HTERT RPE-1 (cell line): ENCODE results near the gene KRT75.
"Not testable (repeated sequence)": the region's sequence is repeated elsewhere in the genome, so short reads cannot be mapped to it uniquely, and the experiment has no call there.

Experiments used
- in situ Hi-C: fragments of 300-500 bp; cut with MboI; formaldehyde crosslinking; loops from 4 replicates; pipeline ENCODE4 v1.14.3; 2020; ENCODE audit warnings: low sequenced_read_pairs

Gene KRT75

DNA sequence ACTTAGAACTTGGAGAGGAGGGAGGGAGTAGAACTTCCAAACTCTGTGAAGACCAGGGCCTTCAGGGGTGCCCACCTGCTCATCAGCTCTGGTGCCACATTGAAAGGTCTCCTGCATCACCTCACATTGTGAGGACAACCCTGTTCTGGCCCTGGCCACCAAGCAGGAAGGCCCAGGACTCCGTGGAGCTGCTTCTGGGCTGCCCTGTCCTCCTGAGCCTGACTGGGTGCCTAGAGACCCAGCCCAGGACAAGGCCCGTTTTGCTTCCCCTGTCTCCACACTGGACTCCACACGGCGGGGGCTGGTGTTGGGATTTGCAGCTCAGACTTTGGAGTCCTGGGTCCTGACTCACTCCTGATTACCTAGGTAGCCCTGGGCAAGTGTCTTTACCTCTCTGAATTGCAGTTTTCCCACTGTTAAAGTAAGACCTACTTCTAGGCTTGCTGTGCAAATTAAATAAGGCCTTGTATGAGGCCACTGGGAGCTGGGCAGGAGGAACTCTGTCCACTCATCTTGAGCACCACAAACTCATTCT lies 15.5 kb downstream of the KRT75 start:
- in situ Hi-C loops, result no loop called here

DNA sequence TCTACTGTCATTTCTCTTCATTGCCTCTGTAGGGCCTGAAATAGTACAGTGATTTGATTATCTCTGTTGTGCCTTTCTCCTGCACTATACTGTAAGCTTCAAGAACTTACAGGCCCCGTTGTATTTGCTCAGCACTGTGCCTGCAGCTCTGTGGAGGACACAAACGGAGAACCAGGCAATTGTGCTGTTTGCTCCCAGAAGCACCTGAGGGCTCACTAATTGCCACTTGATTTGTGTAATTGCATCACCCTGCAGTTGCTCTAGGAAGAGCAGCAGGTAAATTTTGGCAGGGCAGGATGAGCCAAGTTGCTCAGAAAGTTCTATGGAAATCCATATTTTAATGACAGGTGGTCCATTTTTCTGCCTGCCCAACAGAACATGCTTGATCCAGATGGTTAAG lies 16.4 kb downstream of the KRT75 start:
- in situ Hi-C loops, result no loop called here

DNA sequence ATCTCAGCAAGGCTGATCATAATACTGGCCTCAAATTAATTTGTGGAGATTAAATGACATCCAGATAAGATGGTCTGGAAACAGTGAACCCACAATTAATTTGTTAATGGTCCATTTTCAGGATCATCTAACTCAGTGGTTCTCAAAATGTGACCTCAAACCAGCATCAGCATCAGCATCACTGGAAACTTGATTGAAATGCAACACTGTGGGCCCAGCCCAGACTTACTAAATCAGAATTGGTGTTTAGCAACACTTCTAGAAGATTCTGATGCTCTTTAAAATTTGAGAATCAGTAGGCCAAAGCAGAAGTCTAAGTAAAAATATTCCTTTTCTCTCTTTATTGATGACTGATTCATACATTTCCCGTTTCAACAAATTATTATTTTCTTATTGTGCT lies 17.4 kb downstream of the KRT75 start:
- in situ Hi-C loops, result no loop called here

DNA sequence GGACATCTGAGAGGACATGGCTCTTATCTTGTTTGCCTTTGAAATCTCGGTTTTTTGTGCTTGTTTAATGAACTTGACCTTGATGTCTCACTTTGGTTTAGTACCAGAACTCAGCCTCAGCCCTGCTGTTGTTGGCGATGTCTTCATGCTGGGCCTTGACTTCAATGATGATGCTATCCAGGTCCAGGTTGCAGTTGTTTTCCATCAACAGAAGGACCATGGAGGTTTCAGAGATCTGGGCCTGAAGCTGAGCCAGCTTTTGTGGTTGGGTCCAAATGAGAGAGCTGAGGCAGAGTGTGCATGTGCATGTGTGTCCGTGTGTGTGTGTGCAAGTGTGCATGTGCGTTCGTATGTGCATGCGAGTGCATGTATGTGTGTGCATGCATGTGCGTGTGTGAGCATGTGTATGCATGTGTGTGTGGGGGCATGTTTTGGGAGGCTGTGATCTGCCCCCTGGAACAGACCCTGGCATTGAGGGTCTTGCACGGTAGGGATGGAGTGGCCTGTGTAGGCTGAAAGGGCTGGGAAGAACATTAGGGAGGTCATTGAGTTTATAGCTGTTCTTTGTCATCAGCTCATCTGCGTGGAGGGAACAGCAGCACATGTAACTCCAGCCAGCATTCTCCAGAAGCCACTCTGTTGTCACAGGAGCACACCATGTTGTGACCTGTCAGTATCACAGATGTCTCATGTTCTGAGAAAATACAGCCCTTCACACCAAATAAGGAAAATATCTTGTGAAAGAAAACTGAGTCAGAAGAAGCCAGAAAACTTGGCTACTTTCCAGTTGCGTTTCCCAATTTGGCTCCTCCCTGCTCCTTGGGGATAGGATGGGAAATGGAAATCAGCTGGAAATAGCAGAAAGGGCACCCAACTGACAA lies 18.1 kb downstream of the KRT75 start:
- in situ Hi-C loops, result no loop called here

DNA sequence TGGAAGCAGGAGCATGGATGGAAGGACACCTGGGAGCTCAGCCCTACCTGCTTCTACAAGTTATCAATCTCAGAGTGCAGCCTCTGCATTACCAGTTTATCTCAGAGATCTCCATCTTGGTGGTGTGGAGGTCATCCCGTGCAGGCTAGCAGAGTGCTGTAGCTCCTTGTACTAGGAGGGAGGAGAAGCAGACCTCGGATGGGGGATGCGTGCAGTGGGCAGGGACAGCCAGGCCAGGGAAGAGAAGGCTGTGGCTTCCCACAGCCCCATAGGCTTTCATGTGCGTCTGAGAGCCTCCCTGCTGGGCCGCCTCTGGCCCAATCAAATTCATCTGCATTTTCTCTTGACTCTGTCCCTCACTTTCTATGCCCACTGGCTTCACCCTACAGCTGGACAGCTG lies 19.2 kb downstream of the KRT75 start:
- in situ Hi-C loops, result no loop called here

DNA sequence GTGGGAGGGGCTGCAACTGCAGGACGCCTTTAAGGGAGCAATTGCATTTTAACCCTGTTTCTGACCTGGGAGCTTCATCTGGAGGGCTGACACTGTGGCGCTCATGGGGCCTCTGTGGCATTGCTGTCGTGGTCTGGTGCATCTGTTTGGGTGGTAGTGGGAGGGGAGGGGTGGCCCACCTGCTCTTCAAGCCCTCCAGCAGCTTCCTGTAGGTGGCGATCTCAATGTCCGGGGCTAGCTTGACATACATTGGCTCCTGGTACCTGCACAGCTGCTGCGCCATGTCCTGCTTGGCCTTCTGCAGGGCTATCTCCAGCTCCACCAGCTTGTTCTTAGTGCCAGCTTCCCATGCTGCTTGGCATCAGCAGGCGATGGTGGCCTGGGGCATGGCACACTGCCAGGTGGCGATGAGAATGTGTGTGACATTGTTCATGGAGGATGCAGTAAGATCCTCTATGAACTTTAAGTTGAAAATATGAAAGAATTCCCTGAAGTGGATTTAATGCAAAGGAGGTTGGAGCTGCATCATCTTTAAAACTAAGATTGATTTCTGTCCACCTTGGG lies 20.3 kb downstream of the KRT75 start:
- in situ Hi-C loops, result no loop called here

DNA sequence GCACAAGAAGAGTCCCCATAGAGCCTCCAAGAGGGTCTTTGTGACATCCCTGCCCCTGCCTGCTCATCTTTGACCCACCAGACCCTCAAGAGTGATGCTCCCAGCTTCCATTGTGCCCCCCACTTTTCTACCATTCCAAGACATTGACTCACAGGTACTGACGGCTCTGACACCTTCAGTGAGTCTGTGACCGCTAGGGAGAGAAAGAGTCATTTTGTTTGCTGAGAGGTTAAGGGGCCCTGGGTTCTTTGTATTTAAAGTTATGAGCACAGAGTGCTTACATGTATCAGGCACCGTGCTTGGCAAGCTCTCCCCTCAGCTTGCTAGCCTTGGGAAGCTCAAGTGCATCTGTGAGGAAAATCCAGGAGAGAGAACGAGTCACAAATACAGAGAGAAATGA lies 21.0 kb downstream of the KRT75 start:
- in situ Hi-C loops, result no loop called here

DNA sequence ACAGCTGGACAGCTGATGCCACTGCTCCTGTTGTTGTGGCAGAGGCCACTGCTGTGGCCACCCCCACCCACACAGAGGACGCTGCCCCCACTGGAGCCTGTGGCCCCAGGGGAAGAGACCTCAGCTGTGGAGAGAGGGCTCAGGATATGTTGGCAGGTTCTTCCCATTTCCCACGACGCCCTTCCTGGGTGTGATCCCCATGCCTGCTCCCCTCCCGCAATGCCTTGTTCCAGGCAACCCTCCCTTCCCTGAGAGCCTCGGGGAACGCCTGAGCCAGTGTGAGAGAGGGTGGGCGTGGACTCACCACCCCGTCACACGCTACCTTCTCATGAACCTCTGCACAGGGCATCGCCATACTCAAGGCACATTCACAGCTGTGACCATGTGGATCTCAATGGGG lies 22.4 kb downstream of the KRT75 start:
- in situ Hi-C loops, result no loop called here

DNA sequence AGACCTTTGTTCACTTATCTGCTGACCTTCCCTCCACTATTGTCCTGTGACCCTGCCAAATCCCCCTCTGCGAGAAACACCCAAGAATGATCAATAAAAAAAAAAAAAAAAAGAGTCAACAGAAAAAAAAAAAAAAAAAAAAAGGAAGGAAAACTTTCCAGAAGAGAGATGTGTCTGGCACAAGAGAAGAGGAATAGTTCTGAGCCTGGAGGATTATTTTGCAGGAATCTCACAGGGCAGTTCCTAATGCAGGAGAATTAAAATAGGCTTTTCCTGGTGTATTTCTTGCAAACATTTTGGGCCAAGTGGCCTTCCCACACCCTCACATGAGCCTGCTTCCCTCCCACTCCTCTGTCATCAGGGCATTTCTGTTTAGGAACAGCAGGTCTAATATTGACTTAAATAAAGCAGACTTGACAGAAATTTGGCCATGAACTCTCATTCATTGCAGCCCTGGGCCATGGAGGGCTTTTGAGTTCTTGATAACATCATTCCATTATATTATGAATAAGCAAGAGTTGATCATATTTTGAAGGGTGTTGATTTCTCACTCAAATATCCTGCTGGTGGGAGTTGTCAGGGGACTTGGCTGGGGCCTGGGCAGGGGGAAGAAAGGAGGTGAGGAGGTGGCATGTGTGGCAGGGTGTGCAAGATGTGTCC lies 23.5 kb downstream of the KRT75 start:
- in situ Hi-C loops, result not testable (repeated sequence)

DNA sequence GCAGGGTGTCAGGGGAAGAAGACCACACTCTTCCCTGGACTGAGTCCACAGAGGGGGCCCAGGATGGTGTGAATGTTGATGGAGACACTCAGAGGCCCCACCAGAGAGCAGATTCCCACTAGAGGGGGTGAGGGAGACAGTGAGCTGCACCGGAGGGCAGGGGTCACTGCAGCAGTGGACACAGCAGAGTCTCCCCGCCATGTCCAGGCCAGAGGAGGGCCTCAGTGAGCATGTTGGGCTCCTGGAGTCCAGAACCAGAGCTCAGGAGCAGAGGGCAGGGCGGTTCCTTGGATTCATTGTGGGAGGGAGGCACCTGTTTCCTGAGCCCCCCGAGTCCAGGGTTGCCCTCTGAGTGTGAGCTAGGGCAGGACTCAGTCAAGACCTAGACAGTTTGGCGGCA lies 26.3 kb downstream of the KRT75 start:
- in situ Hi-C loops, result no loop called here

DNA sequence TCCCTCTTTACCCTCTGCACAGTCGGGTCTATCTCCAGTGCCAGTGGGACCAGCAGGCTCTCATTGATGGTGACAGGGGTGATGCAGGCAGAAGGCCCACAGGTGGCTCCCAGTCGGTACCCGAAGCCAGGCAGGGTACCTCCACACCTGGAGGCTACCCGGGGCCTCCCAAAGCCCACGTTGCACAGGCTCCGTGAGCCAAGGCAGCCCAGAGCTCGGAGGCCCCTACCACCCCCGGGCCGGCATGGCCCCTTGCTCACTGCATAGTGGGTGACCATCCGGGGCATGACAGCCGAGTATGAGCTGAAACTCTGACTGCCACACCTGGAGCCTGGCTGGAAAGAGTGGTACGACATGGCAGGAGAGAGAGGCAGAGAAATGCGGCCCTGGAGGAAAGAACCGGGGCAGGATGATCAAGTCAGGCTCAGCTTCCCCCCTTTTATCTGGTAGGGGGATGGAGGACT lies 28.2 kb downstream of the KRT75 start, which contains the start of gene KRT82:
KRT82 (minus strand) TSS at position 414 of the 464 bp plus-strand sequence; CDS start at position 356, 58 bp downstream.
- in situ Hi-C loops, result no loop called here

DNA sequence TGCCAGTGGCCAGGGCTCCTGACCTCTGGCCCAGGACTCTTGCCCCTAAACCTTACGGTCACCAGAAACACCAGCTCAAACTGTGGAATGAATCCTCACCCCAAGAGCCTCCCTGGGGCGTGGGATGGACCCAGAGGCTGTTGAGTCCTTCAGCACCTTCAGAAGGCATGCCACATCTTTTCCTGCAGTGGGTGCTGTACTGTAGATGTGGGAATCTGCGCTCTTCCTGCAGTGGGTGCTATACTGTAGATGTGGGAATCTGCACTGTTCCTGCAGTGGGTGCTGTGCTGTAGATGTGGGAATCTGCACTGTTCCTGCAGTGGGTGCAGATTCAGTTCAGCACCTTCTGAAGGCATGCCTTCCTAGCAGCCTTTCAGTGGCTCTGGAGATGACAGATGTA lies 29.2 kb downstream of the KRT75 start:
- in situ Hi-C loops, result no loop called here

DNA sequence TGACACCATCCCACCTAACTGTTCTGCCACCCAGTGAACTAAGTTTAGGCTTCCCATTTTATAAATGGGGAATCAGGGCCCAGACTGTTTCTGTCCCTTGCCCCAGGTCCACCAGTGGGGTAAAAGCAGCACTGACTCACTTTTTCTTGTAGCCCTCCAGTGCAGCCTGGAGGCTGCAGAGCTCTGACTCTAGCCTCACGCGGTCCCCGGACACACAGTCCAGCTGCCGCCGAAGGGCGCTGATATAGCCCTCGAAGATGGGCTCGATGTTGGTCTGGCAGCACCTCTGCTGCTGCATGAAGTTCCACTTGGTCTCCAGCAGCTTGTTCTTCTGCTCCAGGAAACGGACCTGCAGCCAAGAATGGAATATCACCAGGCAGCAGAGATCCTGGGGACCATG lies 30.6 kb downstream of the KRT75 start:
- in situ Hi-C loops, result no loop called here

DNA sequence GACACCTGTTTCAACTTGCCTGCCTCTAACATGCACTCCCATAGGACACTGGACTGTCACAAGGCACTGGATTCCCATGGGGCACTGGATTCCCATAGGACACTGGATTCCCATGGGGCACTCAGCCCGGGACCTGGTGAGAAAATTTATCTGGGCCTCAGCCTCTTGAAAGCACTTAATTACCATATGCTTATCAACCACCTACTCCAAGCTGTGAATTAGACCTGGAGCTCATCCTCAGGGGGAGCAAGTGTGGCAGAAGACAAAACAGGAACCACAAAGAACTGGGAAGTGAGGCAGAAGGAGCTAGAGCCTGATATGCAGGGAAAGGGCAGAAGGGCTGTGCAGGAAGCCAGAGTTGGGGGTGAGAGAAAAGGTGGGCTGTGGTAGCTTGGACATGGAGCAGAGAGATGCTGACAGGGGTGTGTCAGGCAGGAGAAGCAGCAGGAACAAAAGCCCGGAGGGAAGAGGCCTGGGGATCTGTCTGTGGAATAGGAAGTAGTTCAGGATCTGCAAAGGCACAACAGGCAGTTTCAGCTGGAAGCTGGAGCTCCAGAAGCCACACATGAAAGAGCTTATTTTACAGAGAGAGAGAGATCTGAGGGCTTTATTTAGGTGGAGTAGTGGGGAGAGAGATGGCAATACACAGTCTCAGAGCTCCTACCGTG lies 31.2 kb downstream of the KRT75 start:
- in situ Hi-C loops, result no loop called here

DNA sequence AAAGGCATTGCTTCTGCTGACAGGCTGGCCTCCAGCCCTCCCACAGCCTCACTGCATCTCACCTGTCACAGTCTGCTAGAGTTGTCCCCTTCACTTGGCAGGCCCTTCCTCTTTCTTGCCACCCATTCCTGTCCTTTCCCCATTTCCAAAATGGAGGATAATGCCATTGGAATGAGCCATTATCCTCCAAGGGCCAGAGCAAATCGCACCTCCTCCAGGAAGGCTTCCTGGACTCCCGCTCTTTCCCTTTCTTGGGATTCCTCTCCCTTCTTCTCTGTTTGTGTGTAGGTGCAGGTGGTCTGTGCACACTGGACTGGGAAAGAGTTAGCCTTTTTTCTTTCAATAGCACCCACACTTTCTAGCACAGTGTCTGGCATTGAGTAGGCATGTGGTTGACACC lies 31.8 kb downstream of the KRT75 start:
- in situ Hi-C loops, result no loop called here

DNA sequence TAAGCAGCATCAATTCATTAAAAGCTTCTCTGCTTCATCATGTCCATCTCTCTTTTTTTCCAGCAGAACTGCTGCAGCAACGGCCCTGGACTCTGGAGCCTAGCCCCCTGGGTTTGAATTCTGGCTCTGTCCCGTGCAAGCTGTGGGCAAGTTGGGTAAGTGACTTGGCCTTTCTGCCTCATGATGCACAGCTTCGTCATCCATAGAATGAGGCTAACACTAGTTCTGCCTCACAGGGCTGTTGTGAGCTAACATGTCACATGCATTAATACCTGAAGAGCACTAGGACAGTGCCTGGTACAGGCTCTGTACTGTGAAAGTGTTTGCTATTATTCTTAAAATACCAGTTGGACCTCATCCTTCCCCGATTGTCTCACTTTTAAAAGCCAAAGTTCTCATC lies 32.2 kb downstream of the KRT75 start:
- in situ Hi-C loops, result no loop called here

DNA sequence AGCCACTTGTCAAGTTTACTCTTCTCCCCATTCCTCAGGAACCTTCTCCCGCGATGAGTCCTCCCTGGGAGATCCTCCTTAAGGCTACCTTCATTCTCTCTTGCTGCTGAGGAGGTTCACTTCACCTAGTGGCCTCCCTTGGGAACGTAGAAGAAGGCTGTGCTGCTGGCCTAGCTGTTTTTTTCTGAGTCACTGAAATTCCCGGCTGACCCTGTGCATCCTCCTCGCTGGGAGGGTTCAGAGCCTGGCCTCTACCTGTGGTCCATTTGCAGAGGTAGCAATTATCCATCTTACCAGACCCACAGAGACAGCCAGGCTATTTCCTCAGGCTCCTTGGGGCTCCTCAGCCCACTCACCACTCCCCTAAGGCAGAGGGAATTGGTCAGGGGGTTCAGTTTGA lies 32.6 kb downstream of the KRT75 start:
- in situ Hi-C loops, result no loop called here

DNA sequence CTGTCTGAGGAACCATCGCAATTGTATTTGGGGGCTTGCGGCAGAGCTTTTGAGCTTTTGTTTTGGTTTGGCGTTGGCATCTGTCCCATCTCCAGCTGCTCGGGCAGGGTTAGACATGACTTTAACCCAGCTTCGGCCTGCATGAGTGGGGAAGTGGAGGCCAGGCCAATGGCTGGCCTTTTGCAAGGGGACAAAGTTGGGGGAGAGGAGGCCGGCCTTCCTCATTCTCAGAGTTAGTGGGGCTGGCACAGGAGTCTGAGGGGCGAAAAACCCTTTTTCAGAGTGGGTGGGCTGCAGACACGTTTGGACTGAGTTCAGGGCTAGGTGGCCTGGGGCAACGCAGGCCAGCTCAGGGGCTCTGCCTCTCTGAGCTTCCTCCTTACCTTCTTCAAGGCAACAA lies 33.3 kb downstream of the KRT75 start:
- in situ Hi-C loops, result no loop called here

DNA sequence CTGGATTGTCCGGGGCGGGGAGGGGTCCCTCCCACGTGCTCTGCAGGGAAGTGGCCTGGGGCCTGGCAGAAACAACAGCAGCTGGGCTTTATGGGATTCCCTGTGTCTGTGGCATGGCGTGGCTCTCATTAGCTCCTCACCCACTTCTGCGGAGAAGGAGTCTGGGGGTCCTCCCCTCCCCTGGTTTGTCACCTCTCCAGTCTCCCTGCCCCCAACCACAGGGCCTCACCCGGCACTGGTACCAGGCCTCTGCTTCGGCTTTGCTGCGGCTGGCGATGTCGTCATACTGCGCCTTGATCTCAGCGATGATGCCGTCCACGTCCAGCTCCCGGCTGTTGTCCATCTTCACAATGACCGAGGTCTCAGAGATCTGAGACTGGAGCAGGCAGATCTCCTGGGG lies 34.4 kb downstream of the KRT75 start:
- in situ Hi-C loops, result no loop called here

DNA sequence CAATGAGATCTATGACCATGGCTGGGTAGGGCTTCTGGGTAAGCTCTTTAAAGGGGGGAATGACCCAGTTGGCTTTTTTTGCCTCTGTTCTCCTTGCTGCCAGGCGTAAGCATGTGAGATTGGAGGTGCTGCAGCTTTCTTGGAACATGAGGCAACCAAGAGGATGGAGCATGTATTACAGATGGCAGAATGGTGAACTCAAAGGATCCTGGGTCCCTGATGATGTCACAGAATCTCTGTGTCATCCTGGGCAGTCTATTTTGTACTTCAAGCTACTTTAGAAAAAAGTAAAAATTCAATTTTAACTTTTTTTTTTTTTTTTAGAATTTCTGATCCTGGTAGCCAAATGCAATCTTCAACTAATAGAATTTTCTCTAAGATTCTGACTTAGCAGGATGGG lies 36.0 kb downstream of the KRT75 start:
- in situ Hi-C loops, result no loop called here

DNA sequence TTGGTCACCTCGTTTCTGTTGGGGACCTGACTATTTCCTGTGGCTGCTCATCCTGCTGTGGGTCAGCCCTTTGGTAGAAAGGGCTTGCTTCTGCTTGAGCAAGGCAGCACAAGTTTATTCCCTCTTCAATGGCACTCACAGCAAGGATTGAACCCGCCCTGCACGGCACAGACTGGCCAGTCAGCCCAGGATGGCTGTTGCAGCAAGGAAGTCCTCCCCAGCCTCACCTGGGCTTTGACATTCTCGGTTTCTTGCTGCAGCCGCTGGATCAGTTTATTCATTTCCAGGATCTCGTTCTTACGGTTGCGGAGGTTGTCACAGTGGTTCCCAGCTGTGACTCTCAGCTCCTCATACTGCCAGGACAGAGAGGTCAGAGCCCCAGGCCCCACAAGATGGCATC lies 37.5 kb downstream of the KRT75 start:
- in situ Hi-C loops, result no loop called here
